HepG2 (cell line): ENCODE results near the gene C20orf204. TPM values are rescaled to one million over a fixed set of nuclear protein-coding genes. Genes with fewer than 3 reads are reported as not detected.

Experiments
- HMGXB4 ChIP-seq, 2 experiments: sonication (generic) in 1 of 2; formaldehyde crosslinking in 1 of 2; IDR thresholded peaks; 2 replicates each; pipeline versions ENCODE4 v1.4.0 to v1.6.1; 2018 to 2020; ENCODE audit warnings: missing genetic modification reagents in 2 of 2, borderline replicate concordance in 1 of 2, low read depth in 1 of 2, mild to moderate bottlenecking in 1 of 2, missing biosample characterization in 1 of 2
- NR2C2 ChIP-seq: sonication (generic); formaldehyde crosslinking; IDR thresholded peaks from 2 replicates; pipeline ENCODE4 v1.4.0; 2020; ENCODE audit warnings: missing genetic modification reagents, mild to moderate bottlenecking, moderate library complexity, borderline replicate concordance
- STAT5B ChIP-seq: sonication (generic); formaldehyde crosslinking; IDR thresholded peaks from 2 replicates; pipeline ENCODE4 v1.4.0; 2020; ENCODE audit warnings: missing genetic modification reagents
- ZBTB49 ChIP-seq: sonication (generic); formaldehyde crosslinking; IDR thresholded peaks from 2 replicates; pipeline ENCODE4 v1.4.0; 2020; ENCODE audit warnings: missing genetic modification reagents, borderline replicate concordance
- ZNF263 ChIP-seq: sonication (generic); formaldehyde crosslinking; IDR thresholded peaks from 2 replicates; pipeline ENCODE4 v1.4.0; 2020; ENCODE audit warnings: missing genetic modification reagents
- ZNF407 ChIP-seq: sonication (generic); formaldehyde crosslinking; IDR thresholded peaks from one replicate; pipeline ENCODE4 v1.5.1; 2020; ENCODE audit warnings: mild to moderate bottlenecking, missing genetic modification reagents; ENCODE audit errors: not compliant biosample characterization
- ZNF552 ChIP-seq: sonication (generic); formaldehyde crosslinking; IDR thresholded peaks from 2 replicates; pipeline ENCODE4 v1.9.0; 2022; ENCODE audit warnings: missing genetic modification reagents, mild to moderate bottlenecking, borderline replicate concordance
- ZNF891 ChIP-seq: sonication (generic); formaldehyde crosslinking; IDR thresholded peaks from 2 replicates; pipeline ENCODE4 v1.5.0; 2020; ENCODE audit warnings: mild to moderate bottlenecking, missing genetic modification reagents
- polyA plus RNA-seq, 8 experiments: library from polyadenylated mRNA; depleted of rRNA in 3 of 8; stranded (reverse) in 7 of 8; unstranded in 1 of 8; fragments of >200 nt; fragmentation: Illumina TruSeq in 4 of 8; extraction: Trizol in 4 of 8; gene quantifications; 2 replicates each; pipeline versions ENCODE4 v1.2.1 to v1.2.3, GENCODE V29; 2011 to 2016; ENCODE audit warnings: low read depth in 4 of 8, missing spikeins in 1 of 8, mixed read lengths in 1 of 8; ENCODE audit not compliant: insufficient read depth in 1 of 8
- total RNA-seq, 5 experiments: library from RNA; depleted of rRNA; stranded (reverse); fragments of >200 nt; fragmentation: Illumina TruSeq; extraction: Trizol; gene quantifications; 2 replicates each; pipeline ENCODE4 v1.2.3, GENCODE V29; 2016; ENCODE audit warnings: low read depth in 1 of 5
- TF ChIP-seq, protein P1 (sequence below): sonication (generic); formaldehyde crosslinking; IDR thresholded peaks from 2 replicates; pipeline ENCODE4 v1.4.0; 2020; ENCODE audit warnings: missing genetic modification reagents, borderline replicate concordance
- TF ChIP-seq, protein P2 (sequence below): sonication (generic); formaldehyde crosslinking; IDR thresholded peaks from 2 replicates; pipeline ENCODE4 v1.4.0; 2020; ENCODE audit warnings: missing genetic modification reagents

The C20orf204 gene
- total and polyA plus RNA-seq, 2 of the 13 experiments (the other 11 are each of a cell fraction or from before 2014, with no cell fraction given), result 22.1 to 80.0 TPM

DNA sequence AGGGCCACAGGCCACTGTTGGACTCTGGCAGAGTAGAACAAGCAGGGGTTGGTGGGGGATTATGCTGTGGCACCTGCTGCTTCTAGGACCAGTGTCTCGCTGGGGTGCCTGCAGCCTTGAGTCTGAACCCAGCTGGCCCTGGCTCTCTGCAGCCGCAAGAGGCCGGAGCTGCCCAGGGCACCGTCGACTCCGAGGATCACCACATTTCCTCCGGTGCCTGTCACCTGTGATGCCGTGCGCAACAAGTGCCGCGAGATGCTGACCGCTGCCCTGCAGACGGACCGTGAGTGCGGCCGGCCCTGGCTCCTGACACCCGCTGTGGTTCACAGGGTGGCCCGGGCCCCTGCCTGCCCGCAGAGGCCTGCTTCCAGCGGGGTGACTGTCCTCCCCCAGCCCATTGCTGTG is 33.2 kb downstream of the C20orf204 start (continued):
- peak; percentile 19 for TF ChIP-seq ZNF407 (CRISPR knock-in tag)
- TF ChIP-seq, protein P1, sequence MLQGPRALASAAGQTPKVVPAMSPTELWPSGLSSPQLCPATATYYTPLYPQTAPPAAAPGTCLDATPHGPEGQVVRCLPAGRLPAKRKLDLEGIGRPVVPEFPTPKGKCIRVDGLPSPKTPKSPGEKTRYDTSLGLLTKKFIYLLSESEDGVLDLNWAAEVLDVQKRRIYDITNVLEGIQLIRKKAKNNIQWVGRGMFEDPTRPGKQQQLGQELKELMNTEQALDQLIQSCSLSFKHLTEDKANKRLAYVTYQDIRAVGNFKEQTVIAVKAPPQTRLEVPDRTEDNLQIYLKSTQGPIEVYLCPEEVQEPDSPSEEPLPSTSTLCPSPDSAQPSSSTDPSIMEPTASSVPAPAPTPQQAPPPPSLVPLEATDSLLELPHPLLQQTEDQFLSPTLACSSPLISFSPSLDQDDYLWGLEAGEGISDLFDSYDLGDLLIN (CRISPR knock-in tag), result 0 out of 2 replicates have a peak, but pooled peaks have one; percentile 22
- peak; percentile 15 for TF ChIP-seq ZNF891
- 0 out of 4 replicates have a peak, but pooled peaks of 1 of the 2 experiments have one; percentile 3 for TF ChIP-seq HMGXB4 (CRISPR knock-in tag; IDR thresholded peaks at IDR 0.05; ENCODE audit: borderline replicate concordance in 1 of 2, low read depth in 1 of 2)
- no peak for TF ChIP-seq STAT5B
- TF ChIP-seq, protein P2, sequence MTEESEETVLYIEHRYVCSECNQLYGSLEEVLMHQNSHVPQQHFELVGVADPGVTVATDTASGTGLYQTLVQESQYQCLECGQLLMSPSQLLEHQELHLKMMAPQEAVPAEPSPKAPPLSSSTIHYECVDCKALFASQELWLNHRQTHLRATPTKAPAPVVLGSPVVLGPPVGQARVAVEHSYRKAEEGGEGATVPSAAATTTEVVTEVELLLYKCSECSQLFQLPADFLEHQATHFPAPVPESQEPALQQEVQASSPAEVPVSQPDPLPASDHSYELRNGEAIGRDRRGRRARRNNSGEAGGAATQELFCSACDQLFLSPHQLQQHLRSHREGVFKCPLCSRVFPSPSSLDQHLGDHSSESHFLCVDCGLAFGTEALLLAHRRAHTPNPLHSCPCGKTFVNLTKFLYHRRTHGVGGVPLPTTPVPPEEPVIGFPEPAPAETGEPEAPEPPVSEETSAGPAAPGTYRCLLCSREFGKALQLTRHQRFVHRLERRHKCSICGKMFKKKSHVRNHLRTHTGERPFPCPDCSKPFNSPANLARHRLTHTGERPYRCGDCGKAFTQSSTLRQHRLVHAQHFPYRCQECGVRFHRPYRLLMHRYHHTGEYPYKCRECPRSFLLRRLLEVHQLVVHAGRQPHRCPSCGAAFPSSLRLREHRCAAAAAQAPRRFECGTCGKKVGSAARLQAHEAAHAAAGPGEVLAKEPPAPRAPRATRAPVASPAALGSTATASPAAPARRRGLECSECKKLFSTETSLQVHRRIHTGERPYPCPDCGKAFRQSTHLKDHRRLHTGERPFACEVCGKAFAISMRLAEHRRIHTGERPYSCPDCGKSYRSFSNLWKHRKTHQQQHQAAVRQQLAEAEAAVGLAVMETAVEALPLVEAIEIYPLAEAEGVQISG, result 0 out of 2 replicates have a peak, but pooled peaks have one; percentile 3
- TF ChIP-seq ZNF263, result 0 out of 2 replicates have a peak, but pooled peaks have one; percentile 2
- TF ChIP-seq ZNF552 (CRISPR knock-in tag), result peak; percentile 63; the same call in 1 of the 2 replicates
- no peak for TF ChIP-seq NR2C2
- TF ChIP-seq ZBTB49 (CRISPR knock-in tag), result no peak
